K562 (cell line): ENCODE results near the gene ZNF821. TPM values are rescaled to one million over a fixed set of nuclear protein-coding genes. Genes with fewer than 3 reads are reported as not detected.

Source experiments
- ARID4B ChIP-seq: sonication (generic); formaldehyde crosslinking; IDR thresholded peaks from 2 replicates; pipeline ENCODE4 v1.8.0; 2022; ENCODE audit warnings: mild to moderate bottlenecking, missing genetic modification reagents
- CBX8 ChIP-seq: fragments of 200-600 bp; sonication (generic); IDR thresholded peaks from 2 replicates; pipeline ENCODE4 v1.6.1; 2012; ENCODE audit warnings: borderline replicate concordance, mixed run types, low read depth, mild to moderate bottlenecking, moderate library complexity, mixed read lengths, low read length, control low read depth, inconsistent platforms; ENCODE audit not compliant: poor library complexity, severe bottlenecking; ENCODE audit errors: extremely low read depth
- MBD2 ChIP-seq: sonication (generic); IDR thresholded peaks from 2 replicates; pipeline ENCODE4 v1.6.1; 2016; ENCODE audit warnings: low read depth, borderline replicate concordance
- RB1 ChIP-seq: fragments of 450-650 bp; IDR thresholded peaks from 2 replicates; pipeline ENCODE4 v1.6.1; 2017; ENCODE audit warnings: low read depth, mild to moderate bottlenecking
- RHOXF2B ChIP-seq: fragments of 250-450 bp; sonication (Bioruptor Pico); conservative IDR thresholded peaks from 2 replicates; pipeline ENCODE4 v1.5.1; 2021
- SOX6 ChIP-seq: fragments of 450-650 bp; IDR thresholded peaks from 2 replicates; pipeline ENCODE4 v1.6.1; 2014; ENCODE audit warnings: mild to moderate bottlenecking
- STAG1 ChIP-seq: sonication (generic); formaldehyde crosslinking; IDR thresholded peaks from 2 replicates; pipeline ENCODE4 v1.5.0; 2020; ENCODE audit warnings: missing genetic modification reagents, borderline replicate concordance
- ZNF780A ChIP-seq: fragments of 250-450 bp; sonication (Bioruptor Pico); IDR thresholded peaks from 2 replicates; pipeline ENCODE4 v1.5.0; 2021; ENCODE audit warnings: mild to moderate bottlenecking
- polyA plus RNA-seq, 8 experiments: library from polyadenylated mRNA; depleted of rRNA in 4 of 8; stranded (reverse) in 5 of 8; unstranded in 3 of 8; fragments of >200 nt; fragmentation: Nextera tagmentation in 2 of 8; fragmentation: Illumina TruSeq in 1 of 8; extraction: Ambion mirVana in 2 of 8; extraction: Trizol in 1 of 8; gene quantifications; 2 replicates each; pipeline versions ENCODE4 v1.2.1 to v1.2.3, GENCODE V29; 2011 to 2014; ENCODE audit warnings: inconsistent platforms in 1 of 8, missing spikeins in 1 of 8
- total RNA-seq, 7 experiments: library from RNA; depleted of rRNA in 6 of 7; stranded (reverse); fragments of >200 nt in 6 of 7; fragmentation: Illumina TruSeq in 2 of 7; extraction: Trizol in 2 of 7; gene quantifications; 2 replicates each; pipeline versions ENCODE4 v1.2.1 to v1.2.3, GENCODE V29; 2011 to 2021; ENCODE audit warnings: low replicate concordance in 1 of 7
- TF ChIP-seq, protein P1 (sequence below): fragments of 450-650 bp; formaldehyde crosslinking; IDR thresholded peaks from 2 replicates; pipeline ENCODE4 v1.4.0; 2020; ENCODE audit warnings: mild to moderate bottlenecking
- TF ChIP-seq, protein P2 (sequence below): fragments of 450-650 bp; formaldehyde crosslinking; IDR thresholded peaks from 2 replicates; pipeline ENCODE4 v1.4.0; 2020; ENCODE audit warnings: mild to moderate bottlenecking, moderate library complexity
- TF ChIP-seq, protein P3 (sequence below): sonication (generic); formaldehyde crosslinking; IDR thresholded peaks from 2 replicates; pipeline ENCODE4 v1.8.1; 2023; ENCODE audit warnings: mild to moderate bottlenecking, missing genetic modification reagents
- TF ChIP-seq, protein P4 (sequence below): sonication (generic); formaldehyde crosslinking; IDR thresholded peaks from 2 replicates; pipeline ENCODE4 v1.8.0; 2023; ENCODE audit warnings: missing genetic modification reagents, mild to moderate bottlenecking, borderline replicate concordance

The ZNF821 gene
- total and polyA plus RNA-seq, 9 of the 15 experiments (the other 6 are each of a cell fraction or from before 2014, with no cell fraction given) = 0.38 to 5.6 (median 3.6) TPM

- no peak for TF ChIP-seq ARID4B (CRISPR knock-in tag)
- TF ChIP-seq, protein P1, sequence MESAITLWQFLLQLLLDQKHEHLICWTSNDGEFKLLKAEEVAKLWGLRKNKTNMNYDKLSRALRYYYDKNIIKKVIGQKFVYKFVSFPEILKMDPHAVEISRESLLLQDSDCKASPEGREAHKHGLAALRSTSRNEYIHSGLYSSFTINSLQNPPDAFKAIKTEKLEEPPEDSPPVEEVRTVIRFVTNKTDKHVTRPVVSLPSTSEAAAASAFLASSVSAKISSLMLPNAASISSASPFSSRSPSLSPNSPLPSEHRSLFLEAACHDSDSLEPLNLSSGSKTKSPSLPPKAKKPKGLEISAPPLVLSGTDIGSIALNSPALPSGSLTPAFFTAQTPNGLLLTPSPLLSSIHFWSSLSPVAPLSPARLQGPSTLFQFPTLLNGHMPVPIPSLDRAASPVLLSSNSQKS (CRISPR knock-in tag) = no peak
- TF ChIP-seq RB1 = no peak
- TF ChIP-seq ZNF780A (CRISPR knock-in tag) = no peak
- TF ChIP-seq CBX8 = no peak
- peak; percentile 54; the same call in 1 of the 2 replicates for TF ChIP-seq SOX6
- no peak for TF ChIP-seq MBD2
- TF ChIP-seq, protein P2, sequence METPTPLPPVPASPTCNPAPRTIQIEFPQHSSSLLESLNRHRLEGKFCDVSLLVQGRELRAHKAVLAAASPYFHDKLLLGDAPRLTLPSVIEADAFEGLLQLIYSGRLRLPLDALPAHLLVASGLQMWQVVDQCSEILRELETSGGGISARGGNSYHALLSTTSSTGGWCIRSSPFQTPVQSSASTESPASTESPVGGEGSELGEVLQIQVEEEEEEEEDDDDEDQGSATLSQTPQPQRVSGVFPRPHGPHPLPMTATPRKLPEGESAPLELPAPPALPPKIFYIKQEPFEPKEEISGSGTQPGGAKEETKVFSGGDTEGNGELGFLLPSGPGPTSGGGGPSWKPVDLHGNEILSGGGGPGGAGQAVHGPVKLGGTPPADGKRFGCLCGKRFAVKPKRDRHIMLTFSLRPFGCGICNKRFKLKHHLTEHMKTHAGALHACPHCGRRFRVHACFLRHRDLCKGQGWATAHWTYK (CRISPR knock-in tag) = no peak
- TF ChIP-seq, protein P3, sequence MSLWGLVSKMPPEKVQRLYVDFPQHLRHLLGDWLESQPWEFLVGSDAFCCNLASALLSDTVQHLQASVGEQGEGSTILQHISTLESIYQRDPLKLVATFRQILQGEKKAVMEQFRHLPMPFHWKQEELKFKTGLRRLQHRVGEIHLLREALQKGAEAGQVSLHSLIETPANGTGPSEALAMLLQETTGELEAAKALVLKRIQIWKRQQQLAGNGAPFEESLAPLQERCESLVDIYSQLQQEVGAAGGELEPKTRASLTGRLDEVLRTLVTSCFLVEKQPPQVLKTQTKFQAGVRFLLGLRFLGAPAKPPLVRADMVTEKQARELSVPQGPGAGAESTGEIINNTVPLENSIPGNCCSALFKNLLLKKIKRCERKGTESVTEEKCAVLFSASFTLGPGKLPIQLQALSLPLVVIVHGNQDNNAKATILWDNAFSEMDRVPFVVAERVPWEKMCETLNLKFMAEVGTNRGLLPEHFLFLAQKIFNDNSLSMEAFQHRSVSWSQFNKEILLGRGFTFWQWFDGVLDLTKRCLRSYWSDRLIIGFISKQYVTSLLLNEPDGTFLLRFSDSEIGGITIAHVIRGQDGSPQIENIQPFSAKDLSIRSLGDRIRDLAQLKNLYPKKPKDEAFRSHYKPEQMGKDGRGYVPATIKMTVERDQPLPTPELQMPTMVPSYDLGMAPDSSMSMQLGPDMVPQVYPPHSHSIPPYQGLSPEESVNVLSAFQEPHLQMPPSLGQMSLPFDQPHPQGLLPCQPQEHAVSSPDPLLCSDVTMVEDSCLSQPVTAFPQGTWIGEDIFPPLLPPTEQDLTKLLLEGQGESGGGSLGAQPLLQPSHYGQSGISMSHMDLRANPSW (CRISPR knock-in tag) = no peak
- no peak for TF ChIP-seq STAG1 (CRISPR knock-in tag)
- TF ChIP-seq, protein P4, sequence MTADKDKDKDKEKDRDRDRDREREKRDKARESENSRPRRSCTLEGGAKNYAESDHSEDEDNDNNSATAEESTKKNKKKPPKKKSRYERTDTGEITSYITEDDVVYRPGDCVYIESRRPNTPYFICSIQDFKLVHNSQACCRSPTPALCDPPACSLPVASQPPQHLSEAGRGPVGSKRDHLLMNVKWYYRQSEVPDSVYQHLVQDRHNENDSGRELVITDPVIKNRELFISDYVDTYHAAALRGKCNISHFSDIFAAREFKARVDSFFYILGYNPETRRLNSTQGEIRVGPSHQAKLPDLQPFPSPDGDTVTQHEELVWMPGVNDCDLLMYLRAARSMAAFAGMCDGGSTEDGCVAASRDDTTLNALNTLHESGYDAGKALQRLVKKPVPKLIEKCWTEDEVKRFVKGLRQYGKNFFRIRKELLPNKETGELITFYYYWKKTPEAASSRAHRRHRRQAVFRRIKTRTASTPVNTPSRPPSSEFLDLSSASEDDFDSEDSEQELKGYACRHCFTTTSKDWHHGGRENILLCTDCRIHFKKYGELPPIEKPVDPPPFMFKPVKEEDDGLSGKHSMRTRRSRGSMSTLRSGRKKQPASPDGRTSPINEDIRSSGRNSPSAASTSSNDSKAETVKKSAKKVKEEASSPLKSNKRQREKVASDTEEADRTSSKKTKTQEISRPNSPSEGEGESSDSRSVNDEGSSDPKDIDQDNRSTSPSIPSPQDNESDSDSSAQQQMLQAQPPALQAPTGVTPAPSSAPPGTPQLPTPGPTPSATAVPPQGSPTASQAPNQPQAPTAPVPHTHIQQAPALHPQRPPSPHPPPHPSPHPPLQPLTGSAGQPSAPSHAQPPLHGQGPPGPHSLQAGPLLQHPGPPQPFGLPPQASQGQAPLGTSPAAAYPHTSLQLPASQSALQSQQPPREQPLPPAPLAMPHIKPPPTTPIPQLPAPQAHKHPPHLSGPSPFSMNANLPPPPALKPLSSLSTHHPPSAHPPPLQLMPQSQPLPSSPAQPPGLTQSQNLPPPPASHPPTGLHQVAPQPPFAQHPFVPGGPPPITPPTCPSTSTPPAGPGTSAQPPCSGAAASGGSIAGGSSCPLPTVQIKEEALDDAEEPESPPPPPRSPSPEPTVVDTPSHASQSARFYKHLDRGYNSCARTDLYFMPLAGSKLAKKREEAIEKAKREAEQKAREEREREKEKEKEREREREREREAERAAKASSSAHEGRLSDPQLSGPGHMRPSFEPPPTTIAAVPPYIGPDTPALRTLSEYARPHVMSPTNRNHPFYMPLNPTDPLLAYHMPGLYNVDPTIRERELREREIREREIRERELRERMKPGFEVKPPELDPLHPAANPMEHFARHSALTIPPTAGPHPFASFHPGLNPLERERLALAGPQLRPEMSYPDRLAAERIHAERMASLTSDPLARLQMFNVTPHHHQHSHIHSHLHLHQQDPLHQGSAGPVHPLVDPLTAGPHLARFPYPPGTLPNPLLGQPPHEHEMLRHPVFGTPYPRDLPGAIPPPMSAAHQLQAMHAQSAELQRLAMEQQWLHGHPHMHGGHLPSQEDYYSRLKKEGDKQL (CRISPR knock-in tag) = 0 out of 2 replicates have a peak, but pooled peaks have one; percentile 54
- no peak for TF ChIP-seq RHOXF2B (CRISPR knock-in tag)
Observed at GRCh38 chr16:71837150-71837549, 46.8 kb downstream of the ZNF821 start (continued).
